ENCODE results near the gene ARFRP1.
A peak's percentile ranks its signal among the peaks of the same experiment; 100 is the strongest.
"Not testable (repeated sequence)": the region's sequence is repeated elsewhere in the genome, so short reads cannot be mapped to it uniquely, and the experiment has no call there.

The ARFRP1 gene

GRCh38 chr20:63653041-63653973, 54.5 kb downstream of the ARFRP1 start, which contains the start of gene STMN3:
STMN3 (minus strand) TSS chr20:63653424; CDS start chr20:63653345, 79 bp downstream.
- peak; percentile 93 for DNase-seq

- DNase-seq = peak; percentile 30
Measured at GRCh38 chr20:63652192-63652980, 55.4 kb downstream of the ARFRP1 start.

GRCh38 chr20:63651942-63652191, 55.9 kb downstream of the ARFRP1 start:
- DNase-seq = peak; percentile 17

- not testable (repeated sequence) for DNase-seq
Measured at GRCh38 chr20:63650486-63650885, 57.3 kb downstream of the ARFRP1 start.

GRCh38 chr20:63648895-63649589, 58.7 kb downstream of the ARFRP1 start:
- no peak for DNase-seq
